A549 (cell line): ENCODE measurements around the gene PRSS22. TPM values are rescaled to one million over a fixed set of nuclear protein-coding genes. Genes with fewer than 3 reads are reported as not detected.

ENCODE experiments used
- ATAC-seq, 2 experiments: fragments of 200-7000 bp in 1 of 2; fragments of >200 bp in 1 of 2; cut with Nextera tagmentation in 1 of 2; cut with Tn5 transposase in 1 of 2; 3 replicates each; pipeline versions ENCODE4 v1.8.0 to v1.9.1; 2018 to 2020; ENCODE audit warnings: mild to moderate bottlenecking in 1 of 2, moderate library complexity in 1 of 2
- CTCF ChIA-PET: fragments of 300-600 bp; sonication (Branson Sonifier 250); formaldehyde crosslinking; extraction: SDS; loops from one replicate; lab custom pipeline; 2021; ENCODE audit warnings: antibody characterized with exemption, inconsistent platforms; lab: Yijun Ruan, JAX
- POLR2A ChIA-PET: fragments of 350-600 bp; formaldehyde crosslinking; extraction: SDS; loops from one replicate; lab custom pipeline; 2021; ENCODE audit warnings: antibody characterized with exemption, inconsistent platforms; lab: Yijun Ruan, JAX
- DNase-seq, 2 experiments: peaks; one replicate each; pipeline versions ENCODE4 v3.0.0 to v3.0.0-alpha.2; 2011 to 2016; ENCODE audit warnings: low read depth in 1 of 2, low spot score in 1 of 2
- FAIRE-seq: peaks from 2 replicates; lab custom pipeline; 2011; peaks lifted over from hg19 to GRCh38; lab: Jason Lieb, UNC
- H3K27ac ChIP-seq, 2 experiments: fragments of >200 bp; sonication (Bioruptor Twin); formaldehyde crosslinking; 3 replicates each; pipeline ENCODE4 v1.5.1; 2016 to 2017
- H3K4me1 ChIP-seq: fragments of >200 bp; sonication (Bioruptor Twin); formaldehyde crosslinking; 3 replicates; pipeline ENCODE4 v1.6.1; 2016
- H3K4me2 ChIP-seq: fragments of >200 bp; sonication (Bioruptor Twin); formaldehyde crosslinking; 3 replicates; pipeline ENCODE4 v1.6.1; 2016
- H3K4me3 ChIP-seq: fragments of >200 bp; sonication (Bioruptor Twin); formaldehyde crosslinking; 3 replicates; pipeline ENCODE4 v1.5.1; 2016
- H3K9me3 ChIP-seq: fragments of >200 bp; sonication (Bioruptor Twin); formaldehyde crosslinking; 3 replicates; pipeline ENCODE4 v1.6.1; 2016
- BCL3 ChIP-seq: fragments of >200 bp; sonication (Bioruptor Twin); formaldehyde crosslinking; IDR thresholded peaks from 3 replicates; pipeline ENCODE4 v1.6.1; 2016
- CBX2 ChIP-seq: fragments of 200-600 bp; sonication (generic); IDR thresholded peaks from 2 replicates; pipeline ENCODE4 v1.6.1; 2016; ENCODE audit warnings: low read depth, mild to moderate bottlenecking, borderline replicate concordance
- CTCF ChIP-seq: fragments of >200 bp; sonication (Bioruptor Twin); formaldehyde crosslinking; IDR thresholded peaks from 3 replicates; pipeline ENCODE4 v1.5.1; 2016
- E2F6 ChIP-seq: IDR thresholded peaks from 2 replicates; pipeline ENCODE4 v1.6.1; 2012; ENCODE audit warnings: low read depth, borderline replicate concordance
- ELK1 ChIP-seq: fragments of 150-350 bp; IDR thresholded peaks from 2 replicates; pipeline ENCODE4 v1.6.1; 2014; ENCODE audit warnings: low read depth, mild to moderate bottlenecking, low read length
- FOSB ChIP-seq: fragments of 250-450 bp; sonication (Bioruptor Pico); IDR thresholded peaks from 2 replicates; pipeline ENCODE4 v1.5.0; 2020; ENCODE audit warnings: mild to moderate bottlenecking, moderate library complexity
- FOSL2 ChIP-seq, 2 experiments: fragments of 450-650 bp in 1 of 2; fragments of >200 bp in 1 of 2; sonication (Bioruptor Twin) in 1 of 2; formaldehyde crosslinking; IDR thresholded peaks; 2 replicates each; pipeline versions ENCODE4 v1.5.0 to v1.6.1; 2016 to 2020; ENCODE audit warnings: mild to moderate bottlenecking in 1 of 2, moderate library complexity in 1 of 2
- HDAC2 ChIP-seq: fragments of 200-600 bp; sonication (generic); IDR thresholded peaks from 2 replicates; pipeline ENCODE4 v1.6.1; 2016
- HEYL ChIP-seq: fragments of 250-450 bp; sonication (Bioruptor Pico); IDR thresholded peaks from 2 replicates; pipeline ENCODE4 v1.8.0; 2021; ENCODE audit warnings: mild to moderate bottlenecking, moderate library complexity
- MAX ChIP-seq: IDR thresholded peaks from 2 replicates; pipeline ENCODE4 v1.6.1; 2012
- MAZ ChIP-seq: fragments of 150-350 bp; IDR thresholded peaks from 2 replicates; pipeline ENCODE4 v1.6.1; 2014; ENCODE audit warnings: antibody characterized with exemption, low read depth, low read length, borderline replicate concordance
- MYC ChIP-seq: IDR thresholded peaks from 2 replicates; pipeline ENCODE4 v1.6.1; 2012; ENCODE audit warnings: mild to moderate bottlenecking, inconsistent platforms, low read length, improper control_type of control experiment, borderline replicate concordance
- NPAS2 ChIP-seq: fragments of 250-450 bp; sonication (Bioruptor Pico); IDR thresholded peaks from 2 replicates; pipeline ENCODE4 v1.8.0; 2022; ENCODE audit warnings: mild to moderate bottlenecking, moderate library complexity, borderline replicate concordance
- PBX3 ChIP-seq: IDR thresholded peaks from 2 replicates; pipeline ENCODE4 v1.6.1; 2012
- REST ChIP-seq: fragments of 200-600 bp; sonication (generic); IDR thresholded peaks from 2 replicates; pipeline ENCODE4 v1.6.1; 2016; ENCODE audit warnings: antibody characterized with exemption, mild to moderate bottlenecking, moderate library complexity
- RFX5 ChIP-seq: fragments of 450-650 bp; IDR thresholded peaks from 2 replicates; pipeline ENCODE4 v1.7.1; 2014; ENCODE audit warnings: antibody characterized with exemption, mild to moderate bottlenecking, moderate library complexity
- SMC3 ChIP-seq: fragments of >200 bp; sonication (Bioruptor Twin); formaldehyde crosslinking; IDR thresholded peaks from 3 replicates; pipeline ENCODE4 v1.6.1; 2018; ENCODE audit warnings: inconsistent platforms
- ZSCAN20 ChIP-seq: fragments of 250-450 bp; sonication (Bioruptor Pico); IDR thresholded peaks from 2 replicates; pipeline ENCODE4 v1.8.0; 2022; ENCODE audit warnings: mild to moderate bottlenecking, moderate library complexity
- WGBS: methylation state at CpG from one replicate; pipeline ENCODE4 v1.1.6; 2017; ENCODE audit errors: missing lambda C conversion rate; 5-methylcytosine and 5-hydroxymethylcytosine counted together
- polyA plus RNA-seq, 4 experiments: library from polyadenylated mRNA; depleted of rRNA in 3 of 4; stranded (reverse); fragments of >200 nt; fragmentation: RNase III in 1 of 4; extraction: RNeasy Plus Mini Kit Qiagen cat#74134 plus additional on column Dnase treatment in 1 of 4; gene quantifications; 2 replicates in 3 of 4; 3 replicates in 1 of 4; pipeline ENCODE4 v1.2.3, GENCODE V29; 2011 to 2017

The PRSS22 gene
- polyA plus RNA-seq, 2 of the 4 experiments (the other 2 are of a cell fraction): 0.10 TPM; not detected in 1

- FAIRE-seq (no peak), DNase-seq (peak in 1 of 2 experiments; percentile 55), ATAC-seq (peak; percentile 75 to 83)
- Histone ChIP-seq H3K4me3 (no peak overlapping the region), H3K9me3 (no peaks in the 10 kb centered on the region), H3K27ac (peak overlapping the region in 1 of 2 experiments; percentile 49; a peak in 3 of 6 replicates), H3K4me2 (peak overlapping the region; percentile 47), H3K4me1 (peaks cover 25% of the 10 kb centered on the region)
- CTCF ChIA-PET: interaction anchor here (1.7 to 2.0 kb wide), 2 partner anchors 15 to 31 kb away, joined by 4 to 7 read pairs; no protein-coding TSS in a partner anchor
- POLR2A ChIA-PET: interaction anchor here (0.6 to 1.5 kb wide), 2 partner anchors 10 to 13 kb away, joined by 3 read pairs; partner anchors contain the start of gene FLYWCH2
- TF ChIP-seq MAX (peak; percentile 88), E2F6 (peak; percentile 70; the same call in 1 of the 2 replicates), ELK1 (no peak), FOSL2 (IDR thresholded peaks at IDR 0.05) (no peak), FOSL2 (CRISPR knock-in tag; IDR thresholded peaks at IDR 0.05) (peak; percentile 51; the same call in 1 of the 2 replicates)
- 30% methylated on average over 4 of the region's 4 CpGs for WGBS
Measured at GRCh38 chr16:2895813-2896212, 37.8 kb upstream of the PRSS22 start.

- ChIA-PET CTCF (interaction anchor here (1.2 to 2.9 kb wide), 5 partner anchors 11 to 33 kb away, joined by 3 to 10 read pairs (median 6); partner anchors contain the start of gene FLYWCH2), POLR2A (no interaction called here)
- FAIRE-seq: no peak
- Histone ChIP-seq H3K4me2 (no peak overlapping the region), H3K4me1 (peaks cover 33% of the 10 kb centered on the region), H3K9me3 (no peaks in the 10 kb centered on the region), H3K4me3 (no peak overlapping the region), H3K27ac (no peak overlapping the region)
- WGBS: 85% methylated on average over 31 of the region's 31 CpGs
- no peak for ATAC-seq
- DNase-seq: no peak
- TF ChIP-seq NPAS2 (CRISPR knock-in tag) (no peak), MYC (no peak), FOSB (CRISPR knock-in tag) (no peak), CTCF (no peak), SMC3 (no peak), HDAC2 (no peak), ZSCAN20 (CRISPR knock-in tag) (no peak)
Measured at GRCh38 chr16:2894231-2894630, 36.3 kb upstream of the PRSS22 start.

- no peak for DNase-seq
- 91% methylated on average over 18 of the region's 18 CpGs for WGBS
- TF ChIP-seq PBX3: no peak
- no peak for TF ChIP-seq BCL3
- TF ChIP-seq REST: no peak
- no peak for TF ChIP-seq HEYL (CRISPR knock-in tag)
- no peak for TF ChIP-seq CTCF
- no peak for TF ChIP-seq CBX2
- no peak for TF ChIP-seq RFX5
- no peak for TF ChIP-seq ZSCAN20 (CRISPR knock-in tag)
- TF ChIP-seq MAZ: no peak
Measured at GRCh38 chr16:2884041-2884451, 26.1 kb upstream of the PRSS22 start.

More at GRCh38 chr16:2884041-2884451, 26.1 kb upstream of the PRSS22 start:
- peak overlapping the region in 1 of 2 experiments; percentile 97; a peak in 4 of 6 replicates for H3K27ac ChIP-seq
- peaks cover 5% of the 10 kb centered on the region; the same call in 2 of the 3 replicates for H3K4me1 ChIP-seq
- ChIA-PET CTCF (interaction anchor here (1.4 to 6.6 kb wide), 6 partner anchors 9 to 45 kb away, joined by 3 to 52 read pairs (median 6); no protein-coding TSS in a partner anchor), POLR2A (interaction anchor here (3.8 kb wide), 1 partner anchor 22 kb away, joined by 62 read pairs; no protein-coding TSS in a partner anchor)
- H3K4me2 ChIP-seq: peak overlapping the region; percentile 99
- no peak for FAIRE-seq
- H3K9me3 ChIP-seq: no peaks in the 10 kb centered on the region
- ATAC-seq: no peak
- peak overlapping the region; percentile 94 for H3K4me3 ChIP-seq
